WTC11 (cell line): Measurements from ENCODE around the gene GPR161. TPM values are rescaled to one million over a fixed set of nuclear protein-coding genes. Genes with fewer than 3 reads are reported as not detected.

Source experiments
- ATAC-seq: fragments of 200-7000 bp; cut with Tn5 transposase; 2 replicates; pipeline ENCODE4 v1.10.0; 2021; ENCODE audit warnings: mild to moderate bottlenecking, moderate library complexity
- CTCF ChIA-PET: fragments of 300-600 bp; sonication (Branson Sonifier 250); formaldehyde crosslinking; loops from one replicate; lab custom pipeline; 2021; ENCODE audit warnings: antibody characterized with exemption; lab: Charles Lee
- POLR2A ChIA-PET: fragments of 350-600 bp; sonication (Branson Sonifier 250); formaldehyde crosslinking; loops from one replicate; lab custom pipeline; 2021; ENCODE audit warnings: antibody characterized with exemption; lab: Charles Lee
- DNase-seq: peaks from one replicate; pipeline ENCODE4 v3.0.0; 2021; ENCODE audit warnings: low spot score
- H3K27ac Mint-ChIP-seq: 2 replicates; pipeline ENCODE4 v1.8.0; 2021; ENCODE audit warnings: mixed read lengths
- H3K27me3 Mint-ChIP-seq: 2 replicates; pipeline ENCODE4 v1.8.0; 2021; ENCODE audit warnings: low read depth, mild to moderate bottlenecking, moderate library complexity, mixed read lengths
- H3K36me3 Mint-ChIP-seq: 2 replicates; pipeline ENCODE4 v1.8.0; 2021; ENCODE audit warnings: mixed read lengths
- H3K4me1 Mint-ChIP-seq: 2 replicates; pipeline ENCODE4 v1.8.0; 2022; ENCODE audit warnings: mixed read lengths
- H3K4me3 Mint-ChIP-seq: 2 replicates; pipeline ENCODE4 v1.8.0; 2021; ENCODE audit warnings: mild to moderate bottlenecking, moderate library complexity, mixed read lengths
- H3K9me3 Mint-ChIP-seq: 2 replicates; pipeline ENCODE4 v1.8.0; 2021; ENCODE audit warnings: mixed read lengths
- FOXP1 ChIP-seq: sonication (generic); formaldehyde crosslinking; IDR thresholded peaks from 2 replicates; pipeline ENCODE4 v1.8.0; 2022; ENCODE audit warnings: missing genetic modification reagents, mild to moderate bottlenecking, moderate library complexity, borderline replicate concordance
- GABPB1 ChIP-seq: sonication (generic); formaldehyde crosslinking; IDR thresholded peaks from 2 replicates; pipeline ENCODE4 v1.8.1; 2023; ENCODE audit warnings: mild to moderate bottlenecking, missing genetic modification reagents
- GTF2I ChIP-seq: fragments of 250-450 bp; sonication (Bioruptor Pico); conservative IDR thresholded peaks from 2 replicates; pipeline ENCODE4 v1.4.0; 2021; ENCODE audit warnings: mild to moderate bottlenecking
- HMGA2 ChIP-seq: fragments of 250-450 bp; sonication (Bioruptor Pico); IDR thresholded peaks from 2 replicates; pipeline ENCODE4 v1.4.0; 2021; ENCODE audit warnings: mild to moderate bottlenecking, moderate library complexity
- JUN ChIP-seq: sonication (generic); formaldehyde crosslinking; IDR thresholded peaks from 2 replicates; pipeline ENCODE4 v1.8.0; 2023; ENCODE audit warnings: mild to moderate bottlenecking, missing genetic modification reagents
- SMAD3 ChIP-seq: sonication (generic); formaldehyde crosslinking; IDR thresholded peaks from 2 replicates; pipeline ENCODE4 v1.8.0; 2022; ENCODE audit warnings: missing genetic modification reagents, mild to moderate bottlenecking, borderline replicate concordance
- SMAD4 ChIP-seq: sonication (generic); formaldehyde crosslinking; IDR thresholded peaks from 2 replicates; pipeline ENCODE4 v1.8.0; 2022; ENCODE audit warnings: mild to moderate bottlenecking, missing genetic modification reagents
- STAT6 ChIP-seq: sonication (generic); formaldehyde crosslinking; conservative IDR thresholded peaks from 2 replicates; pipeline ENCODE4 v1.8.1; 2023; ENCODE audit warnings: mild to moderate bottlenecking, low read depth, missing genetic modification reagents, moderate library complexity
- TP53 ChIP-seq: sonication (generic); formaldehyde crosslinking; IDR thresholded peaks from 2 replicates; pipeline ENCODE4 v1.8.1; 2023; ENCODE audit warnings: mild to moderate bottlenecking, missing genetic modification reagents
- USF2 ChIP-seq: sonication (generic); formaldehyde crosslinking; IDR thresholded peaks from 2 replicates; pipeline ENCODE4 v1.8.1; 2023; ENCODE audit warnings: mild to moderate bottlenecking, missing genetic modification reagents, moderate library complexity
- ZNF219 ChIP-seq: sonication (generic); formaldehyde crosslinking; IDR thresholded peaks from 2 replicates; pipeline ENCODE4 v1.8.0; 2023; ENCODE audit warnings: missing genetic modification reagents, mild to moderate bottlenecking, borderline replicate concordance
- ZNF263 ChIP-seq: sonication (generic); formaldehyde crosslinking; IDR thresholded peaks from 2 replicates; pipeline ENCODE4 v1.8.1; 2022; ENCODE audit warnings: low read depth, mild to moderate bottlenecking, moderate library complexity, missing genetic modification reagents
- ZNF532 ChIP-seq: fragments of 250-450 bp; sonication (Bioruptor Pico); IDR thresholded peaks from 2 replicates; pipeline ENCODE4 v1.9.0; 2021; ENCODE audit warnings: mild to moderate bottlenecking, borderline replicate concordance
- total RNA-seq: library from RNA; stranded (reverse); gene quantifications from 3 replicates; pipeline ENCODE4 v1.2.3, GENCODE V29; 2021
- TF ChIP-seq, protein P1 (sequence below): sonication (generic); formaldehyde crosslinking; IDR thresholded peaks from 2 replicates; pipeline ENCODE4 v1.8.1; 2023; ENCODE audit warnings: mild to moderate bottlenecking, moderate library complexity, missing genetic modification reagents
- TF ChIP-seq, protein P2 (sequence below): sonication (generic); formaldehyde crosslinking; IDR thresholded peaks from 2 replicates; pipeline ENCODE4 v1.8.1; 2023; ENCODE audit warnings: mild to moderate bottlenecking, missing genetic modification reagents

The GPR161 gene
- total RNA-seq, 1 experiment from 2014 or later = 11.6 TPM

DNA sequence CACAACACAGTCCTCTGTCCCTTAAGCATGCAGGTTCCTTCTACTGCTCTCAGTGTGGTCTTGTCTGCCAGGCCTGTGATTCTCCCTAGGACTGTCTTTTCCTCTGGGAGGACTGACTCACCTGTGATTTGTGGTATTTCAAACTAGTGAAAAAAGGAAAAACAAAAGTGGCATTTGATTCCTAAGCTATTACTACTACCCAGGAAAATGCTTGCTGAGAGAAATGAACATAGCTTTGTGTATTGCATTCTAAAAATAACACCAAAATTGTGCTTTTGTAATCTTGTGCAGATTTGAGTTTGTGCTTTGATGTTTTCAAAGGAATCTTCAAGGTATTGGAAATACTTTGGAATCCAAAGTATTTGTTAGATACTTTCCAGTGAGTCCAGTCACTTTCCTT is 57.0 kb downstream of the GPR161 start:
- POLR2A ChIA-PET = no interaction called here
- Mint-ChIP-seq H3K4me3 (no peak overlapping the region), H3K36me3 (peaks cover 7% of the 10 kb centered on the region), H3K27ac (no peak overlapping the region), H3K9me3 (no peaks in the 10 kb centered on the region), H3K4me1 (peaks cover 3% of the 10 kb centered on the region; the same call in 1 of the 2 replicates), H3K27me3 (no peaks in the 10 kb centered on the region)
- DNase-seq (no peak), ATAC-seq (no peak)
- TF ChIP-seq SMAD4 (CRISPR knock-in tag) (no peak), ZNF532 (no peak)
- CTCF ChIA-PET = no interaction called here

DNA sequence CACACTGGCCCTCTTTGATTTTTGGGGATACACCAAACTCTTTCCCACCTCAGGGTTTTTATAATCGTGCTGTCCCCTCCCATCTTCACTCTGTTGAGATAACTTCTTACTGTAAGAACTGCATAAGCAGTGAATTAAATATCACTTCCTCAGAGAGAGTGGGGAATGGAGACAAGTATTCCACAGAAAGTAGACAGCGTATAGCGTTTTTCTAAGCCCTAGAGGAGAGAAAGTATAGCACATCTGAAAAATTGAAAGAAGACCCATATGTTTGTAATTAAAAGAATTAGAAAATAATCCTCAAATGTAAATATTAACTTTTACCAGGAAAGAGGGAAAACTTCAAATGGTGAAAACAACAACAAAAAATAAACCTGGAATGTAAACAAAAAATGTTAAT is 67.3 kb downstream of the GPR161 start:
- Mint-ChIP-seq H3K27me3 (no peaks in the 10 kb centered on the region), H3K27ac (no peak overlapping the region), H3K36me3 (peaks cover 38% of the 10 kb centered on the region), H3K9me3 (no peaks in the 10 kb centered on the region), H3K4me3 (no peak overlapping the region), H3K4me1 (no peaks in the 10 kb centered on the region)
- no peak for DNase-seq
- TF ChIP-seq STAT6 (no peak), GABPB1 (CRISPR knock-in tag) (no peak)
- ChIA-PET POLR2A (no interaction called here), CTCF (interaction anchor here (0.7 to 6.0 kb wide), 2 partner anchors 13 kb away, joined by 3 to 31 read pairs; no protein-coding TSS in a partner anchor)
- no peak for ATAC-seq

- H3K27ac Mint-ChIP-seq = no peak overlapping the region
- POLR2A ChIA-PET = no interaction called here
- DNase-seq = no peak
- H3K4me3 Mint-ChIP-seq = no peak overlapping the region
- ATAC-seq = no peak
- H3K4me1 Mint-ChIP-seq = no peaks in the 10 kb centered on the region
- no peaks in the 10 kb centered on the region for H3K9me3 Mint-ChIP-seq
- H3K36me3 Mint-ChIP-seq = peaks cover 18% of the 10 kb centered on the region
- no peak for TF ChIP-seq JUN (CRISPR knock-in tag)
- no peak for TF ChIP-seq HMGA2 (CRISPR knock-in tag)
- TF ChIP-seq, protein P1, sequence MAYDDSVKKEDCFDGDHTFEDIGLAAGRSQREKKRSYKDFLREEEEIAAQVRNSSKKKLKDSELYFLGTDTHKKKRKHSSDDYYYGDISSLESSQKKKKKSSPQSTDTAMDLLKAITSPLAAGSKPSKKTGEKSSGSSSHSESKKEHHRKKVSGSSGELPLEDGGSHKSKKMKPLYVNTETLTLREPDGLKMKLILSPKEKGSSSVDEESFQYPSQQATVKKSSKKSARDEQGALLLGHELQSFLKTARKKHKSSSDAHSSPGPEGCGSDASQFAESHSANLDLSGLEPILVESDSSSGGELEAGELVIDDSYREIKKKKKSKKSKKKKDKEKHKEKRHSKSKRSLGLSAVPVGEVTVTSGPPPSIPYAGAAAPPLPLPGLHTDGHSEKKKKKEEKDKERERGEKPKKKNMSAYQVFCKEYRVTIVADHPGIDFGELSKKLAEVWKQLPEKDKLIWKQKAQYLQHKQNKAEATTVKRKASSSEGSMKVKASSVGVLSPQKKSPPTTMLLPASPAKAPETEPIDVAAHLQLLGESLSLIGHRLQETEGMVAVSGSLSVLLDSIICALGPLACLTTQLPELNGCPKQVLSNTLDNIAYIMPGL (CRISPR knock-in tag) = no peak
- no peak for TF ChIP-seq ZNF219
- no peaks in the 10 kb centered on the region for H3K27me3 Mint-ChIP-seq
- CTCF ChIA-PET = interaction anchor here (6.0 kb wide), 1 partner anchor 17 kb away, joined by 31 read pairs; no protein-coding TSS in a partner anchor
Observed at GRCh38 chr1:168065506-168065905, 71.2 kb downstream of the GPR161 start.

DNA sequence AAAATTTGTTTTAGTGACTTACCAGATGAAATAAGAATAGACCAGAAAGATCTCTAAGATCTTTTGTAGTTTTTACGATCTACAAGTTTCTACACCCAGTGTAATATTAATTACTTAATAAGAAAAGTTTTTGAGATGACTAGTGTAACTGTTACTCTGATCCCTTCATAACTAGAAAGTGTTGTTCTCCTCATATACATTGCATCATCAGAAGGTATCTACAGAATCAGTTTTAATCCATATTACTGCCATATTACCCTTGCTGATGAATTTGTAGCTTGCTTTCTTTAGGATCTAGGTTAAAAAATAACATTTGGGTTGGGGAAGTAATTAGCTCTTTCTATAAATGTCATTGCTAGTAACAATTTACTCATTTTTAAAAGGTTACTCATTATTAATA is 72.5 kb downstream of the GPR161 start:
- Mint-ChIP-seq H3K4me3 (no peak overlapping the region), H3K27ac (no peak overlapping the region)
- TF ChIP-seq SMAD4 (CRISPR knock-in tag) = no peak
- no peak for TF ChIP-seq USF2 (CRISPR knock-in tag)
- TF ChIP-seq SMAD3 (CRISPR knock-in tag) = no peak
- TF ChIP-seq TP53 (CRISPR knock-in tag) = no peak
- no peak for TF ChIP-seq GTF2I (CRISPR knock-in tag)
- TF ChIP-seq, protein P2, sequence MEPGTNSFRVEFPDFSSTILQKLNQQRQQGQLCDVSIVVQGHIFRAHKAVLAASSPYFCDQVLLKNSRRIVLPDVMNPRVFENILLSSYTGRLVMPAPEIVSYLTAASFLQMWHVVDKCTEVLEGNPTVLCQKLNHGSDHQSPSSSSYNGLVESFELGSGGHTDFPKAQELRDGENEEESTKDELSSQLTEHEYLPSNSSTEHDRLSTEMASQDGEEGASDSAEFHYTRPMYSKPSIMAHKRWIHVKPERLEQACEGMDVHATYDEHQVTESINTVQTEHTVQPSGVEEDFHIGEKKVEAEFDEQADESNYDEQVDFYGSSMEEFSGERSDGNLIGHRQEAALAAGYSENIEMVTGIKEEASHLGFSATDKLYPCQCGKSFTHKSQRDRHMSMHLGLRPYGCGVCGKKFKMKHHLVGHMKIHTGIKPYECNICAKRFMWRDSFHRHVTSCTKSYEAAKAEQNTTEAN (CRISPR knock-in tag) = no peak
- TF ChIP-seq ZNF263 (CRISPR knock-in tag) = no peak
- no peak for TF ChIP-seq FOXP1
- TF ChIP-seq, all 79 proteins: peak for 0
- H3K9me3 Mint-ChIP-seq = no peaks in the 10 kb centered on the region
- H3K4me1 Mint-ChIP-seq = no peaks in the 10 kb centered on the region
- DNase-seq (no peak), ATAC-seq (no peak)
- H3K36me3 Mint-ChIP-seq = peaks cover 12% of the 10 kb centered on the region
- ChIA-PET CTCF (interaction anchor here (6.0 kb wide), 1 partner anchor 18 kb away, joined by 31 read pairs; no protein-coding TSS in a partner anchor), POLR2A (no interaction called here)
- H3K27me3 Mint-ChIP-seq = no peaks in the 10 kb centered on the region
